HEK293 (cell line): Measurements from ENCODE around the gene FZR1.
A peak's percentile ranks its signal among the peaks of the same experiment; 100 is the strongest.

Experiments used
- CTCF ChIA-PET: fragments of 350-600 bp; formaldehyde crosslinking; extraction: SDS; loops from one replicate; lab custom pipeline; 2021; ENCODE audit warnings: antibody characterized with exemption; lab: Yijun Ruan, JAX
- POLR2A ChIA-PET: fragments of 300-600 bp; formaldehyde crosslinking; extraction: SDS; loops from one replicate; lab custom pipeline; 2020; ENCODE audit warnings: antibody characterized with exemption, inconsistent platforms; lab: Yijun Ruan, JAX
- H3K27ac ChIP-seq: fragments of 200-500 bp; sonication (Bioruptor generic); 2 replicates; pipeline ENCODE4 v1.5.1; 2014; ENCODE audit warnings: low read depth, low read length, control low read depth, inconsistent platforms; ENCODE audit errors: extremely low read depth
- H3K36me3 ChIP-seq, 2 experiments: fragments of 200-500 bp in 1 of 2; sonication (Bioruptor generic) in 1 of 2; 1 replicate in 1 of 2; 2 replicates in 1 of 2; pipeline ENCODE4 v1.5.1; 2014 to 2017; ENCODE audit warnings: inconsistent platforms in 2 of 2, low read length in 2 of 2; ENCODE audit not compliant: control insufficient read depth in 2 of 2, insufficient read depth in 1 of 2
- H3K4me1 ChIP-seq: fragments of 200-500 bp; sonication (Bioruptor generic); 2 replicates; pipeline ENCODE4 v1.5.1; 2014; ENCODE audit warnings: mild to moderate bottlenecking, low read length, inconsistent platforms; ENCODE audit not compliant: control insufficient read depth, insufficient read depth
- H3K4me3 ChIP-seq: 2 replicates; pipeline ENCODE4 v1.5.1; 2011; ENCODE audit warnings: low read depth, mild to moderate bottlenecking, control low read depth, low read length, moderate library complexity
- H3K9me3 ChIP-seq: fragments of 200-500 bp; sonication (Bioruptor generic); 2 replicates; pipeline ENCODE4 v1.5.1; 2014; ENCODE audit warnings: low read depth, low read length, inconsistent platforms; ENCODE audit not compliant: control insufficient read depth, insufficient read depth
- GFI1B ChIP-seq: fragments of 450-650 bp; formaldehyde crosslinking; IDR thresholded peaks from 2 replicates; pipeline ENCODE4 v1.5.1; 2016; ENCODE audit warnings: missing biosample characterization, missing genetic modification characterization
- GLIS1 ChIP-seq: fragments of 450-650 bp; formaldehyde crosslinking; IDR thresholded peaks from 2 replicates; pipeline ENCODE4 v1.5.1; 2016; ENCODE audit warnings: missing biosample characterization, missing genetic modification characterization
- PRDM4 ChIP-seq: fragments of 450-650 bp; formaldehyde crosslinking; IDR thresholded peaks from 2 replicates; pipeline ENCODE4 v1.5.1; 2017; ENCODE audit warnings: missing biosample characterization, missing genetic modification characterization
- SALL2 ChIP-seq: fragments of 450-650 bp; formaldehyde crosslinking; IDR thresholded peaks from 2 replicates; pipeline ENCODE4 v1.5.0; 2017; ENCODE audit warnings: missing biosample characterization, mild to moderate bottlenecking, missing genetic modification characterization, borderline replicate concordance
- SP3 ChIP-seq: fragments of 450-650 bp; formaldehyde crosslinking; IDR thresholded peaks from 2 replicates; pipeline ENCODE4 v1.5.1; 2016; ENCODE audit warnings: missing biosample characterization, missing genetic modification characterization
- ZFP69B ChIP-seq: fragments of 450-650 bp; formaldehyde crosslinking; IDR thresholded peaks from 2 replicates; pipeline ENCODE4 v1.5.1; 2016; ENCODE audit warnings: missing biosample characterization, missing genetic modification characterization
- ZIC2 ChIP-seq: fragments of 450-650 bp; formaldehyde crosslinking; IDR thresholded peaks from 2 replicates; pipeline ENCODE4 v1.5.1; 2016; ENCODE audit warnings: missing biosample characterization, missing genetic modification characterization
- ZNF121 ChIP-seq: fragments of 450-650 bp; formaldehyde crosslinking; IDR thresholded peaks from 2 replicates; pipeline ENCODE4 v1.5.1; 2016; ENCODE audit warnings: missing biosample characterization, missing genetic modification characterization
- ZNF140 ChIP-seq: fragments of 450-650 bp; formaldehyde crosslinking; IDR thresholded peaks from 2 replicates; pipeline ENCODE4 v1.5.1; 2016; ENCODE audit warnings: missing biosample characterization, missing genetic modification characterization
- ZNF239 ChIP-seq: fragments of 450-650 bp; formaldehyde crosslinking; IDR thresholded peaks from 2 replicates; pipeline ENCODE4 v1.5.1; 2016; ENCODE audit warnings: missing biosample characterization, missing genetic modification characterization
- ZNF391 ChIP-seq: fragments of 450-650 bp; formaldehyde crosslinking; IDR thresholded peaks from 2 replicates; pipeline ENCODE4 v1.5.1; 2016; ENCODE audit warnings: low read depth, missing biosample characterization, missing genetic modification characterization, borderline replicate concordance
- ZNF555 ChIP-seq: fragments of 450-650 bp; formaldehyde crosslinking; conservative IDR thresholded peaks from 2 replicates; pipeline ENCODE4 v1.5.1; 2017; ENCODE audit warnings: missing biosample characterization, mild to moderate bottlenecking, missing genetic modification characterization, inconsistent platforms
- ZNF785 ChIP-seq: fragments of 450-650 bp; formaldehyde crosslinking; IDR thresholded peaks from 2 replicates; pipeline ENCODE4 v1.5.1; 2016; ENCODE audit warnings: missing biosample characterization, missing genetic modification characterization
- ZNF791 ChIP-seq: fragments of 450-650 bp; formaldehyde crosslinking; IDR thresholded peaks from 2 replicates; pipeline ENCODE4 v1.5.1; 2016; ENCODE audit warnings: missing biosample characterization, missing genetic modification characterization
- ZNF843 ChIP-seq: fragments of 450-650 bp; formaldehyde crosslinking; IDR thresholded peaks from 2 replicates; pipeline ENCODE4 v1.5.1; 2016; ENCODE audit warnings: missing biosample characterization, missing genetic modification characterization
- ZSCAN16 ChIP-seq: fragments of 450-650 bp; formaldehyde crosslinking; IDR thresholded peaks from 2 replicates; pipeline ENCODE4 v1.5.1; 2016; ENCODE audit warnings: missing biosample characterization, missing genetic modification characterization
- TF ChIP-seq, protein P1 (sequence below): fragments of 450-650 bp; formaldehyde crosslinking; conservative IDR thresholded peaks from 2 replicates; pipeline ENCODE4 v1.5.1; 2016; ENCODE audit warnings: low read depth, missing biosample characterization, missing genetic modification characterization
- TF ChIP-seq, protein P2 (sequence below): fragments of 450-650 bp; formaldehyde crosslinking; IDR thresholded peaks from 2 replicates; pipeline ENCODE4 v1.5.1; 2016; ENCODE audit warnings: missing biosample characterization, missing genetic modification characterization, borderline replicate concordance

The FZR1 gene

DNA sequence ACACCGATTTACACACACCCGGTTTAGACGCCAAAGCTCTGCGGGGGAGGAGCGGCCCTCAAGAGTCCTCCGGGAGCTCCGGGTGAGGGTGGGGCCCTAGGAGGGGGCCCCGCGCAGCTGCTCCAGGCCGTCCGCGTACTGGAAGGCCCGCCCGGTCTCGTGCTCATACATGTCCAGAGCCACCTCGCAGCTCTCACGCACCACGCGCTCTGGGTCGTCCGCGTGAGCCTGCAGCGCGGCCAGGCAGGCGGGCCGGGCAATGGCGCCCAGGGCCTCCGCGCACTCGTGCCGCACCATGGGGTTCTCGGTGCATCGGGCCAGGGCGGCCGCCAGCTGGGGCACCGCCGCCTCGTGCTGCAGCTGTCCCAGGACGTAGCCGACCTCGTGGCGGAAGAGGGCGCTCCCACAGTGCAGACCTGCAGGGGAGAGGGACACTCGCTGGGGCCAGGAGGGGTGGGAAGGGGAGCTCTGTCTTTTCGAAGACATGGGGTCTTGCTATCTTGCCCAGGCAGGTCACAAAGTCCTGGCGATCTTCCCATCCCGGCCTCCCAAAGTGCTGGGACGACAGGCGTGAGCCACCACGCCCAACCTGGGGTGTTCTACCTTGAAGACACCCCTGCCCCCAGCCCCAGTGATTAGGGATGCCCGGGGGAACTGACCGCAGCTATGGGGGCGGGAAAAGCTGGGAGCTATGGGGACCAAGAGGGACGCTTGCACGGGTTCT lies 14.6 kb upstream of the FZR1 start:
- H3K9me3 ChIP-seq, result no peaks in the 10 kb centered on the region
- TF ChIP-seq ZNF555 (tag by site-specific recombination), result no peak
- peak; percentile 56; the same call in 1 of the 2 replicates for TF ChIP-seq ZNF121
- TF ChIP-seq PRDM4 (tag by site-specific recombination), result no peak
- TF ChIP-seq ZSCAN16 (tag by site-specific recombination), result no peak
- peaks cover 7 to 51% of the 10 kb centered on the region in 2 experiments; a peak in 2 of 3 replicates for H3K36me3 ChIP-seq
- POLR2A ChIA-PET, result interaction anchor here (0.5 to 0.6 kb wide), 3 partner anchors 12 to 725 kb away, joined by 3 to 4 read pairs (median 3); no protein-coding TSS in a partner anchor
- H3K4me3 ChIP-seq, result no peak overlapping the region
- no peaks in the 10 kb centered on the region for H3K4me1 ChIP-seq
- H3K27ac ChIP-seq, result no peak overlapping the region
- CTCF ChIA-PET, result interaction anchor here (0.6 to 1.3 kb wide), 3 partner anchors 14 to 186 kb away, joined by 3 to 5 read pairs (median 4); no protein-coding TSS in a partner anchor

- CTCF ChIA-PET, result interaction anchor here (0.6 to 1.3 kb wide), 3 partner anchors 62 to 187 kb away, joined by 3 to 4 read pairs (median 3); no protein-coding TSS in a partner anchor
- POLR2A ChIA-PET, result interaction anchor here (0.6 kb wide), 1 partner anchor 15 kb away, joined by 3 read pairs; no protein-coding TSS in a partner anchor
- H3K9me3 ChIP-seq, result no peaks in the 10 kb centered on the region
- no peaks in the 10 kb centered on the region for H3K4me1 ChIP-seq
- H3K36me3 ChIP-seq, result peaks cover 7 to 57% of the 10 kb centered on the region in 2 experiments; a peak in 2 of 3 replicates
- H3K27ac ChIP-seq, result no peak overlapping the region
- TF ChIP-seq GLIS1 (peak; percentile 70), ZNF391 (no peak), ZNF785 (tag by site-specific recombination) (no peak), ZNF843 (no peak), ZIC2 (tag by site-specific recombination) (peak; percentile 74), ZNF239 (no peak), ZFP69B (tag by site-specific recombination) (no peak), GFI1B (tag by site-specific recombination) (no peak), SP3 (no peak), ZNF140 (tag by site-specific recombination) (no peak), ZNF791 (tag by site-specific recombination) (no peak), SALL2 (tag by site-specific recombination) (no peak)
- TF ChIP-seq, protein P1, sequence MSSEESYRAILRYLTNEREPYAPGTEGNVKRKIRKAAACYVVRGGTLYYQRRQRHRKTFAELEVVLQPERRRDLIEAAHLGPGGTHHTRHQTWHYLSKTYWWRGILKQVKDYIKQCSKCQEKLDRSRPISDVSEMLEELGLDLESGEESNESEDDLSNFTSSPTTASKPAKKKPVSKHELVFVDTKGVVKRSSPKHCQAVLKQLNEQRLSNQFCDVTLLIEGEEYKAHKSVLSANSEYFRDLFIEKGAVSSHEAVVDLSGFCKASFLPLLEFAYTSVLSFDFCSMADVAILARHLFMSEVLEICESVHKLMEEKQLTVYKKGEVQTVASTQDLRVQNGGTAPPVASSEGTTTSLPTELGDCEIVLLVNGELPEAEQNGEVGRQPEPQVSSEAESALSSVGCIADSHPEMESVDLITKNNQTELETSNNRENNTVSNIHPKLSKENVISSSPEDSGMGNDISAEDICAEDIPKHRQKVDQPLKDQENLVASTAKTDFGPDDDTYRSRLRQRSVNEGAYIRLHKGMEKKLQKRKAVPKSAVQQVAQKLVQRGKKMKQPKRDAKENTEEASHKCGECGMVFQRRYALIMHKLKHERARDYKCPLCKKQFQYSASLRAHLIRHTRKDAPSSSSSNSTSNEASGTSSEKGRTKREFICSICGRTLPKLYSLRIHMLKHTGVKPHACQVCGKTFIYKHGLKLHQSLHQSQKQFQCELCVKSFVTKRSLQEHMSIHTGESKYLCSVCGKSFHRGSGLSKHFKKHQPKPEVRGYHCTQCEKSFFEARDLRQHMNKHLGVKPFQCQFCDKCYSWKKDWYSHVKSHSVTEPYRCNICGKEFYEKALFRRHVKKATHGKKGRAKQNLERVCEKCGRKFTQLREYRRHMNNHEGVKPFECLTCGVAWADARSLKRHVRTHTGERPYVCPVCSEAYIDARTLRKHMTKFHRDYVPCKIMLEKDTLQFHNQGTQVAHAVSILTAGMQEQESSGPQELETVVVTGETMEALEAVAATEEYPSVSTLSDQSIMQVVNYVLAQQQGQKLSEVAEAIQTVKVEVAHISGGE, result no peak
- TF ChIP-seq, protein P2, sequence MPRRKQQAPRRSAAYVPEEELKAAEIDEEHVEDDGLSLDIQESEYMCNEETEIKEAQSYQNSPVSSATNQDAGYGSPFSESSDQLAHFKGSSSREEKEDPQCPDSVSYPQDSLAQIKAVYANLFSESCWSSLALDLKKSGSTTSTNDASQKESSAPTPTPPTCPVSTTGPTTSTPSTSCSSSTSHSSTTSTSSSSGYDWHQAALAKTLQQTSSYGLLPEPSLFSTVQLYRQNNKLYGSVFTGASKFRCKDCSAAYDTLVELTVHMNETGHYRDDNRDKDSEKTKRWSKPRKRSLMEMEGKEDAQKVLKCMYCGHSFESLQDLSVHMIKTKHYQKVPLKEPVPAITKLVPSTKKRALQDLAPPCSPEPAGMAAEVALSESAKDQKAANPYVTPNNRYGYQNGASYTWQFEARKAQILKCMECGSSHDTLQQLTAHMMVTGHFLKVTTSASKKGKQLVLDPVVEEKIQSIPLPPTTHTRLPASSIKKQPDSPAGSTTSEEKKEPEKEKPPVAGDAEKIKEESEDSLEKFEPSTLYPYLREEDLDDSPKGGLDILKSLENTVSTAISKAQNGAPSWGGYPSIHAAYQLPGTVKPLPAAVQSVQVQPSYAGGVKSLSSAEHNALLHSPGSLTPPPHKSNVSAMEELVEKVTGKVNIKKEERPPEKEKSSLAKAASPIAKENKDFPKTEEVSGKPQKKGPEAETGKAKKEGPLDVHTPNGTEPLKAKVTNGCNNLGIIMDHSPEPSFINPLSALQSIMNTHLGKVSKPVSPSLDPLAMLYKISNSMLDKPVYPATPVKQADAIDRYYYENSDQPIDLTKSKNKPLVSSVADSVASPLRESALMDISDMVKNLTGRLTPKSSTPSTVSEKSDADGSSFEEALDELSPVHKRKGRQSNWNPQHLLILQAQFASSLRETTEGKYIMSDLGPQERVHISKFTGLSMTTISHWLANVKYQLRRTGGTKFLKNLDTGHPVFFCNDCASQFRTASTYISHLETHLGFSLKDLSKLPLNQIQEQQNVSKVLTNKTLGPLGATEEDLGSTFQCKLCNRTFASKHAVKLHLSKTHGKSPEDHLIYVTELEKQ, result no peak
- TF ChIP-seq, all 188 proteins: peak for 2
- H3K4me3 ChIP-seq, result no peak overlapping the region
Observed at GRCh38 chr19:3492131-3492839, 13.8 kb upstream of the FZR1 start.
